Stimulated activated CD4-positive, alpha-beta T cell treated with anti-CD3 and anti-CD28 coated beads, Interleukin-2, amount 100 ng/mL, for 24 hours (primary cell): Measurements from ENCODE around the gene PLK5.

ENCODE experiments used
- DNase-seq, 2 donors: peaks; one replicate each; pipeline ENCODE4 v3.0.0-alpha.2; 2020

Gene PLK5

GRCh38 chr19:1560286-1560882, 36.5 kb downstream of the PLK5 start:
- DNase-seq = no peak

- DNase-seq = no peak
Measured at GRCh38 chr19:1561236-1561842, 37.5 kb downstream of the PLK5 start.

GRCh38 chr19:1563251-1563650, 39.4 kb downstream of the PLK5 start:
- DNase-seq = no peak

GRCh38 chr19:1566392-1567115, 42.7 kb downstream of the PLK5 start:
- no peak for DNase-seq

- no peak for DNase-seq
Measured at GRCh38 chr19:1567116-1567847, 43.4 kb downstream of the PLK5 start.

GRCh38 chr19:1567848-1568227, 44.0 kb downstream of the PLK5 start:
- no peak for DNase-seq

- DNase-seq = peak; percentile 82 to 85
Measured at GRCh38 chr19:1568320-1569019, 44.6 kb downstream of the PLK5 start, which contains the start of gene MEX3D. MEX3D (minus strand) TSS chr19:1568325; CDS start chr19:1568058, 267 bp downstream.

GRCh38 chr19:1569997-1570396, 46.1 kb downstream of the PLK5 start:
- no peak for DNase-seq

- DNase-seq = no peak
Measured at GRCh38 chr19:1570836-1571235, 47.0 kb downstream of the PLK5 start.

- no peak for DNase-seq
Measured at GRCh38 chr19:1571358-1571757, 47.5 kb downstream of the PLK5 start.

GRCh38 chr19:1572795-1573194, 48.9 kb downstream of the PLK5 start:
- DNase-seq = no peak

GRCh38 chr19:1574354-1575136, 50.7 kb downstream of the PLK5 start:
- DNase-seq = no peak

GRCh38 chr19:1575323-1576241, 51.7 kb downstream of the PLK5 start:
- no peak for DNase-seq

- no peak for DNase-seq
Measured at GRCh38 chr19:1576242-1577089, 52.6 kb downstream of the PLK5 start.

GRCh38 chr19:1577090-1577928, 53.4 kb downstream of the PLK5 start:
- DNase-seq = no peak

- DNase-seq = no peak
Measured at GRCh38 chr19:1577929-1578618, 54.2 kb downstream of the PLK5 start.

- no peak for DNase-seq
Measured at GRCh38 chr19:1579222-1579621, 55.3 kb downstream of the PLK5 start.

- no peak for DNase-seq
Measured at GRCh38 chr19:1580382-1580781, 56.5 kb downstream of the PLK5 start.
